ENCODE results near the gene NBDY. TPM values are rescaled to one million over a fixed set of nuclear protein-coding genes. Genes with fewer than 3 reads are reported as not detected.

Gene NBDY
- polyA plus RNA-seq, 2 of the 4 experiments (the other 2 are of a cell fraction) = 48.0 to 64.8 TPM

GRCh38 chrX:56787734-56788152, 58.7 kb downstream of the NBDY start:
- CTCF ChIA-PET = interaction anchor here (1.5 kb wide), 1 partner anchor 190 kb away, joined by 3 read pairs; no protein-coding TSS in a partner anchor
- no peaks in the 10 kb centered on the region for H3K4me1 ChIP-seq
- H3K9me3 ChIP-seq = no peaks in the 10 kb centered on the region
- TF ChIP-seq E2F6 (IDR thresholded peaks at IDR 0.05; ENCODE audit: borderline replicate concordance, low read depth) (no peak), BHLHE40 (IDR thresholded peaks at IDR 0.05; ENCODE audit: low read depth, low read length) (no peak), RCOR1 (IDR thresholded peaks at IDR 0.05; ENCODE audit: low read depth, low read length) (no peak), CHD2 (IDR thresholded peaks at IDR 0.05; ENCODE audit: low read length, partially characterized antibody) (no peak), PBX3 (IDR thresholded peaks at IDR 0.05) (no peak), SREBF2 (IDR thresholded peaks at IDR 0.05) (no peak), NFE2L2 (conservative IDR thresholded peaks at IDR 0.05; ENCODE audit: low read length) (no peak), RNF2 (IDR thresholded peaks at IDR 0.05; ENCODE audit: borderline replicate concordance, low read depth) (no peak), KDM1A (IDR thresholded peaks at IDR 0.05; ENCODE audit: low read depth) (no peak), JUNB (IDR thresholded peaks at IDR 0.05) (no peak), HEYL (CRISPR knock-in tag; IDR thresholded peaks at IDR 0.05) (no peak), ESRRA (IDR thresholded peaks at IDR 0.05; ENCODE audit: borderline replicate concordance, low read length) (no peak), CTCF (IDR thresholded peaks at IDR 0.05) (no peak), FOSL2 (IDR thresholded peaks at IDR 0.05) (no peak), FOSL2 (CRISPR knock-in tag; IDR thresholded peaks at IDR 0.05) (no peak), CBX8 (IDR thresholded peaks at IDR 0.05) (no peak)
- POLR2A ChIA-PET = no interaction called here
- FAIRE-seq = no peak
- no peak for ATAC-seq
- H3K27ac ChIP-seq = no peak overlapping the region
- no peak overlapping the region for H3K4me2 ChIP-seq
- DNase-seq (ENCODE audit: low read depth in 1 of 2, low spot score in 1 of 2) = no peak
- no peak overlapping the region for H3K4me3 ChIP-seq
- WGBS (ENCODE audit: missing lambda C conversion rate) = 97% methylated on average over 2 of the region's 5 CpGs

- ATAC-seq = no peak
- FAIRE-seq = no peak
- POLR2A ChIA-PET = no interaction called here
- TF ChIP-seq NPAS2 (CRISPR knock-in tag; IDR thresholded peaks at IDR 0.05; ENCODE audit: borderline replicate concordance) (no peak), JUN (IDR thresholded peaks at IDR 0.05) (no peak), PHF8 (IDR thresholded peaks at IDR 0.05; ENCODE audit: borderline replicate concordance, low read depth) (no peak), POLR2A (IDR thresholded peaks at IDR 0.05; ENCODE audit: low read length) (no peak), HEYL (CRISPR knock-in tag; IDR thresholded peaks at IDR 0.05) (no peak), PBX3 (IDR thresholded peaks at IDR 0.05) (no peak), EP300 (IDR thresholded peaks at IDR 0.05) (no peak), KDM5A (IDR thresholded peaks at IDR 0.05) (no peak), HDAC2 (IDR thresholded peaks at IDR 0.05) (no peak), ESRRA (IDR thresholded peaks at IDR 0.05; ENCODE audit: borderline replicate concordance, low read length) (no peak), RCOR1 (IDR thresholded peaks at IDR 0.05; ENCODE audit: low read depth, low read length) (no peak), SREBF2 (IDR thresholded peaks at IDR 0.05) (no peak), REST (IDR thresholded peaks at IDR 0.05) (no peak)
- Histone ChIP-seq H3K9me3 (no peaks in the 10 kb centered on the region), H3K4me1 (no peaks in the 10 kb centered on the region), H3K27ac (no peak overlapping the region), H3K4me3 (no peak overlapping the region), H3K4me2 (no peak overlapping the region)
- CTCF ChIA-PET = interaction anchor here (1.5 kb wide), 1 partner anchor 190 kb away, joined by 3 read pairs; no protein-coding TSS in a partner anchor
- 55% methylated on average over 3 of the region's 3 CpGs for WGBS (ENCODE audit: missing lambda C conversion rate)
- DNase-seq (ENCODE audit: low read depth in 1 of 2, low spot score in 1 of 2) = no peak
These were observed 59.2 kb downstream of the NBDY start for GRCh38 chrX:56788229-56788628.
